OCI-M2 (cell line): ENCODE data around the gene SLC35A4.
"Not testable (repeated sequence)": the region's sequence is repeated elsewhere in the genome, so short reads cannot be mapped to it uniquely, and the experiment has no call there.

Experiments
- DNase-seq: peaks from one replicate; lab custom pipeline; 2025; ENCODE audit not compliant: unreplicated experiment; lab: John Stamatoyannopoulos, UW

Gene SLC35A4

GRCh38 chr5:140588311-140589070 is 23.9 kb downstream of the SLC35A4 start:
- no peak for DNase-seq

GRCh38 chr5:140590861-140591260 is 26.2 kb downstream of the SLC35A4 start:
- DNase-seq, result no peak

GRCh38 chr5:140591747-140592372 is 27.2 kb downstream of the SLC35A4 start:
- no peak for DNase-seq

DNA sequence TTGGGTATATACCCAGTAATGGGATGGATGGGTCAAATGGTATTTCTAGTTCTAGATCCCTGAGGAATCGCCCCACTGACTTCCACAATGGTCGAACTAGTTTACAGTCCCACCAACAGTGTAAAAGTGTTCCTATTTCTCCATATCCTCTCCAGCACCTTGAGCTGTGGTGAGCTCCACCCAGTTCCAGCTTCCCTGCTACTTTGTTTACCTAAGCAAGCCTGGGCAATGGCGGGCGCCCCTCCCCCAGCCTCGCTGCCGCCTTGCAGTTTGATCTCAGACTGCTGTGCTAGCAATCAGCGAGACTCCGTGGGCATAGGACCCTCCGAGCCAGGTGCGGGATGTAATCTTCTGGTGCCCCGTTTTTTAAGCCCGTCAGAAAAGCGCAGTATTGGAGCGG is 28.4 kb downstream of the SLC35A4 start:
- not testable (repeated sequence) for DNase-seq

GRCh38 chr5:140594169-140594568 is 29.5 kb downstream of the SLC35A4 start:
- DNase-seq, result no peak

- no peak for DNase-seq
Observed at GRCh38 chr5:140595538-140596300, 31.1 kb downstream of the SLC35A4 start.

DNA sequence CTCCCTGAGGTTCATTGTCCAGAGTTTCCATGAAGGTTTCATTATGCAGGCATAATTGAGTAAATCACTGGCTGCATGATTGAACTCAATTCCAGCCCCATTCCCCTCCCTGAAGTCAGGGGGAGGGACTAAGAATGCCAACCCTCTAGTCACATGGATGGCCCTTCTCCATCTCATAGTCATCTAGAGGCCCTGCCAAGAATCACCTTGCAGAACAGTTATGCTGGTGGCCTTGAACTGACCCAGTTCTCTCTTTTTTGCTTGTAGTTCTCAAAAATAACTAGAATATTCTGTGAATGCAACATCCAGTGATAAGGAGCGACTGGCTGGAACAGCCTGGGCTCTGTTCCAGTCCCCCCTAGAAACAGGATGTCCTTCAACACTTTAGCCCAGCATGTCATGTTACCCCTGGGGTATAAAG is 31.7 kb downstream of the SLC35A4 start:
- DNase-seq, result no peak

- DNase-seq, result no peak
Observed at GRCh38 chr5:140598836-140599235, 34.2 kb downstream of the SLC35A4 start.

- no peak for DNase-seq
Observed at GRCh38 chr5:140600096-140600495, 35.5 kb downstream of the SLC35A4 start.

GRCh38 chr5:140602147-140602546 is 37.5 kb downstream of the SLC35A4 start:
- no peak for DNase-seq

GRCh38 chr5:140603446-140603698 is 38.7 kb downstream of the SLC35A4 start:
- DNase-seq, result not testable (repeated sequence)

- DNase-seq, result no peak
Observed at GRCh38 chr5:140603734-140604133, 39.1 kb downstream of the SLC35A4 start.

- no peak for DNase-seq
Observed at GRCh38 chr5:140605879-140606278, 41.3 kb downstream of the SLC35A4 start.

- no peak for DNase-seq
Observed at GRCh38 chr5:140607031-140607430, 42.4 kb downstream of the SLC35A4 start.

GRCh38 chr5:140608722-140609121 is 44.1 kb downstream of the SLC35A4 start:
- no peak for DNase-seq

GRCh38 chr5:140609126-140609525 is 44.5 kb downstream of the SLC35A4 start:
- DNase-seq, result no peak

DNA sequence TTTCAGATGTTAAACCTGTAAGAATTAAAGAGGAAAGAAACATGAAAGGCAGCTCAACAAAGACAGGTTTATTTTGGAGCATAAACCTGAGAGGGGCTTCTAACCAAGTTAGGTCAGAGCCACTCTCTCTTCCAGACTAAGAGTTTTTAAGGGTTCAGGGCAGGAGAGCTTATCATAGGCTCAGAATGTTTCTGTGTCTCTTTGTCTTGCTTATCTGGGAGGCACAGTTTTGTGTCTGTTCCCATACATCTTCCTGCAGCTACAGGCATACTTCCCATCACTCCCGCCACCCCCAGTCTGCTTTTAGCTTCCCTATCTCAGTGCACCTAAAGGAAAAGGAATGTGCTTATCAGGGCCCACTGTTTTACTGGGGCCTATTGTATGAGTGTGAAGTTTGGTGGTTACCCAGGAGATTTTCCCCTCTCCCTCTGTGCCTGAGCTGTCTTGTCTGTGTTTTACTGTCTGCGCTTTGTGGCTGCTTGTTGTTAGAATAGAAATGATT is 46.4 kb downstream of the SLC35A4 start:
- peak; percentile 23 for DNase-seq
